GM23338 (cell line): ENCODE results near the gene NEURL1B. TPM values are rescaled to one million over a fixed set of nuclear protein-coding genes. Genes with fewer than 3 reads are reported as not detected.

ENCODE experiments used
- ATAC-seq: fragments of 200-7000 bp; cut with Tn5 transposase; 3 replicates; pipeline ENCODE4 v1.9.1; 2020
- DNase-seq: peaks from one replicate; pipeline ENCODE4 v3.0.0-alpha.2; 2015; ENCODE audit warnings: low spot score
- H2AFZ ChIP-seq: fragments of 200-600 bp; sonication (generic); 2 replicates; pipeline ENCODE4 v1.8.0; 2016; ENCODE audit warnings: antibody characterized with exemption, mild to moderate bottlenecking, moderate library complexity
- H3F3A ChIP-seq: fragments of 200-600 bp; sonication (generic); replicated peaks from 2 replicates; pipeline ENCODE4 v1.8.0; 2017; ENCODE audit warnings: antibody characterized with exemption, mixed run types, low read depth
- H3K27ac ChIP-seq: fragments of 200-600 bp; sonication (generic); 2 replicates; pipeline ENCODE4 v1.6.1; 2016; ENCODE audit warnings: low read depth
- H3K27me3 ChIP-seq: fragments of 200-600 bp; sonication (generic); 2 replicates; pipeline ENCODE4 v1.8.0; 2016; ENCODE audit warnings: mild to moderate bottlenecking, mixed run types, moderate library complexity; ENCODE audit not compliant: insufficient read depth
- H3K36me3 ChIP-seq: fragments of 200-600 bp; sonication (generic); 2 replicates; pipeline ENCODE4 v1.8.0; 2016; ENCODE audit warnings: mild to moderate bottlenecking; ENCODE audit not compliant: insufficient read depth
- H3K4me1 ChIP-seq: fragments of 200-600 bp; sonication (generic); 2 replicates; pipeline ENCODE4 v1.8.0; 2016; ENCODE audit warnings: mild to moderate bottlenecking, moderate library complexity; ENCODE audit not compliant: insufficient read depth
- H3K4me2 ChIP-seq: fragments of 200-600 bp; sonication (generic); 2 replicates; pipeline ENCODE4 v1.7.1; 2017; ENCODE audit warnings: mixed run types
- H3K4me3 ChIP-seq: fragments of 200-600 bp; sonication (generic); 2 replicates; pipeline ENCODE4 v1.6.1; 2016; ENCODE audit warnings: mixed run types
- H3K79me2 ChIP-seq: fragments of 200-600 bp; sonication (generic); replicated peaks from 2 replicates; pipeline ENCODE4 v1.8.0; 2017; ENCODE audit warnings: mild to moderate bottlenecking; ENCODE audit not compliant: insufficient read depth
- H3K9me2 ChIP-seq: fragments of 200-600 bp; sonication (generic); 2 replicates; pipeline ENCODE4 v1.8.0; 2017; ENCODE audit not compliant: insufficient read depth
- H4K20me1 ChIP-seq: fragments of 200-600 bp; sonication (generic); replicated peaks from 2 replicates; pipeline ENCODE4 v1.8.0; 2017; ENCODE audit warnings: mild to moderate bottlenecking; ENCODE audit not compliant: insufficient read depth
- H3K27ac Mint-ChIP-seq: 2 replicates; pipeline ENCODE4 v1.8.0; 2020; ENCODE audit warnings: inconsistent platforms, mild to moderate bottlenecking, moderate library complexity, mixed read lengths
- H3K27me3 Mint-ChIP-seq: 3 replicates; pipeline ENCODE4 v1.8.0; 2022; ENCODE audit warnings: low read depth, mild to moderate bottlenecking, moderate library complexity, mixed read lengths, inconsistent platforms; ENCODE audit not compliant: insufficient read depth, poor library complexity
- H3K36me3 Mint-ChIP-seq: 3 replicates; pipeline ENCODE4 v1.8.0; 2021; ENCODE audit warnings: low read depth, mild to moderate bottlenecking, inconsistent platforms, moderate library complexity, mixed read lengths
- H3K4me1 Mint-ChIP-seq: 3 replicates; pipeline ENCODE4 v1.8.0; 2020; ENCODE audit warnings: mild to moderate bottlenecking, inconsistent platforms, mixed read lengths
- H3K4me3 Mint-ChIP-seq: 3 replicates; pipeline ENCODE4 v1.8.0; 2021; ENCODE audit warnings: moderate library complexity, mild to moderate bottlenecking, inconsistent platforms, mixed read lengths
- H3K9me3 Mint-ChIP-seq: 3 replicates; pipeline ENCODE4 v1.8.0; 2020; ENCODE audit warnings: moderate library complexity, mild to moderate bottlenecking, inconsistent platforms, mixed read lengths
- CREB1 ChIP-seq: fragments of 250-450 bp; sonication (Bioruptor Pico); IDR thresholded peaks from 2 replicates; pipeline ENCODE4 v1.5.0; 2020; ENCODE audit warnings: low read depth, mild to moderate bottlenecking, moderate library complexity
- JUNB ChIP-seq: IDR thresholded peaks from one replicate; pipeline ENCODE4 v1.6.1; 2016; ENCODE audit warnings: antibody characterized with exemption; ENCODE audit not compliant: unreplicated experiment
- STAT1 ChIP-seq: IDR thresholded peaks from one replicate; pipeline ENCODE4 v1.6.1; 2016; ENCODE audit warnings: antibody characterized with exemption; ENCODE audit not compliant: unreplicated experiment
- ZNF331 ChIP-seq: fragments of 250-450 bp; sonication (Bioruptor Pico); IDR thresholded peaks from 2 replicates; pipeline ENCODE4 v1.5.0; 2020; ENCODE audit warnings: low read depth, mild to moderate bottlenecking, moderate library complexity
- ZNF462 ChIP-seq: fragments of 250-450 bp; sonication (Bioruptor Pico); IDR thresholded peaks from 2 replicates; pipeline ENCODE4 v1.5.0; 2020; ENCODE audit warnings: mild to moderate bottlenecking, moderate library complexity
- polyA plus RNA-seq: library from polyadenylated mRNA; unstranded; fragments of >200 nt; fragmentation: Nextera tagmentation; extraction: Ambion mirVana; gene quantifications from 2 replicates; pipeline ENCODE4 v1.2.1, GENCODE V29; 2016
- total RNA-seq: library from RNA; depleted of rRNA; stranded (reverse); fragments of >200 nt; shearing (Covaris generic); gene quantifications from 2 replicates; pipeline ENCODE4 v1.2.3, GENCODE V29; 2014
- TF ChIP-seq, protein P1 (sequence below): IDR thresholded peaks from 2 replicates; pipeline ENCODE4 v1.6.1; 2016; ENCODE audit warnings: antibody characterized with exemption
- TF ChIP-seq, protein P2 (sequence below), 2 experiments: fragments of 200-600 bp in 1 of 2; sonication (generic) in 1 of 2; conservative IDR thresholded peaks; 2 replicates each; pipeline versions ENCODE4 v1.5.1 to v1.6.1; 2016 to 2017; ENCODE audit warnings: antibody characterized with exemption in 2 of 2, low read depth in 2 of 2, mild to moderate bottlenecking in 2 of 2, moderate library complexity in 1 of 2
- TF ChIP-seq, protein P3 (sequence below): IDR thresholded peaks from one replicate; pipeline ENCODE4 v1.6.1; 2018; ENCODE audit warnings: antibody characterized with exemption; ENCODE audit not compliant: unreplicated experiment

The NEURL1B gene
- total and polyA plus RNA-seq, 2 experiments from 2014 or later = 1.9 to 13.3 TPM

DNA sequence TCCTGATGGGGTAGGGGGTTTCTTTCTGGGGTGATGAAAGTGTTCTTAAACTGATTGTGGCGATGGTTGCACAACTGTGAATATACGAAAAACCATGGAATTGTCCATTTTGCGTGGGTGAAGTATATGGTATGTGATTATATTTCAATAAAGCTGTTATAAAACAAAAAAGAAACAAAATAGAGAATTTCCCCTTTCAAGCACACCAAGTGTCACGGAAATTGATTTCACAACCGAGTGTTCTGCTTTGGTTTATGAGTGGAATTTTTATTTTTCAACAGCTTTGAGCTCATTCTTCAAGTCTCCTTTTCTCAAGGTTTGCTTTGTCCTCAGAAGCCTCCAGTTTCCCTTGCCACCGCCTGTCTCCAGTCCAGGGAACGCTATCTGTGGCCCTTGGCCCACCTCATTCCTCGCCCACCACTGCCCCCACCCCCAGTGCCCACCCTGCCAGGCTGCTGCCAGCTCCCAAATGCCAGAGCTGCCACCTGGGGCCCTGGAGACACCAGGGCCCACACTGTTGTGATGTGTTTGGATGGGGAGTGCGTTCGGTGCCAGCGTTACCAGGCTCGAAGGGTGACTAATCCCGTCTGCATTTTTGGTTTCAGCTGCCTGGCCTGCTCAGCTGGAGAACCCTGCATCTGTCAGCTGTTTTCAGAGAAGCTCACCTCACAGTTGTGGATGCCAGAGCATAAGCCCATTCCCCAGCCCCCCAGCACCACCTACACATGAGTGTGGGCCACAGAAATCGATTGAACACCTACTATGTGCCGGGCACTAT lies 99.6 kb downstream of the NEURL1B start:
- Histone ChIP-seq H4K20me1 (no peaks in the 10 kb centered on the region), H3K79me2 (no peaks in the 10 kb centered on the region), H2AFZ (no peak overlapping the region), H3K4me2 (no peak overlapping the region), H3F3A (no peaks in the 10 kb centered on the region), H3K4me1 (no peaks in the 10 kb centered on the region), H3K4me3 (no peak overlapping the region), H3K27ac (no peak overlapping the region), H3K36me3 (no peaks in the 10 kb centered on the region), H3K27me3 (no peaks in the 10 kb centered on the region), H3K9me2 (no peaks in the 10 kb centered on the region)
- DNase-seq (no peak), ATAC-seq (no peak)
- H3K4me1 Mint-ChIP-seq = no peaks in the 10 kb centered on the region; the same call in 2 of the 3 replicates
- H3K4me3 Mint-ChIP-seq = no peak overlapping the region
- H3K27ac Mint-ChIP-seq = no peak overlapping the region
- H3K27me3 Mint-ChIP-seq = peaks cover 3% of the 10 kb centered on the region
- TF ChIP-seq JUNB (no peak), ZNF331 (CRISPR knock-in tag) (no peak), ZNF462 (CRISPR knock-in tag) (no peak), STAT1 (no peak), CREB1 (no peak)
- TF ChIP-seq, protein P1, sequence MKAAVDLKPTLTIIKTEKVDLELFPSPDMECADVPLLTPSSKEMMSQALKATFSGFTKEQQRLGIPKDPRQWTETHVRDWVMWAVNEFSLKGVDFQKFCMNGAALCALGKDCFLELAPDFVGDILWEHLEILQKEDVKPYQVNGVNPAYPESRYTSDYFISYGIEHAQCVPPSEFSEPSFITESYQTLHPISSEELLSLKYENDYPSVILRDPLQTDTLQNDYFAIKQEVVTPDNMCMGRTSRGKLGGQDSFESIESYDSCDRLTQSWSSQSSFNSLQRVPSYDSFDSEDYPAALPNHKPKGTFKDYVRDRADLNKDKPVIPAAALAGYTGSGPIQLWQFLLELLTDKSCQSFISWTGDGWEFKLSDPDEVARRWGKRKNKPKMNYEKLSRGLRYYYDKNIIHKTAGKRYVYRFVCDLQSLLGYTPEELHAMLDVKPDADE = no peak
- TF ChIP-seq, protein P2, sequence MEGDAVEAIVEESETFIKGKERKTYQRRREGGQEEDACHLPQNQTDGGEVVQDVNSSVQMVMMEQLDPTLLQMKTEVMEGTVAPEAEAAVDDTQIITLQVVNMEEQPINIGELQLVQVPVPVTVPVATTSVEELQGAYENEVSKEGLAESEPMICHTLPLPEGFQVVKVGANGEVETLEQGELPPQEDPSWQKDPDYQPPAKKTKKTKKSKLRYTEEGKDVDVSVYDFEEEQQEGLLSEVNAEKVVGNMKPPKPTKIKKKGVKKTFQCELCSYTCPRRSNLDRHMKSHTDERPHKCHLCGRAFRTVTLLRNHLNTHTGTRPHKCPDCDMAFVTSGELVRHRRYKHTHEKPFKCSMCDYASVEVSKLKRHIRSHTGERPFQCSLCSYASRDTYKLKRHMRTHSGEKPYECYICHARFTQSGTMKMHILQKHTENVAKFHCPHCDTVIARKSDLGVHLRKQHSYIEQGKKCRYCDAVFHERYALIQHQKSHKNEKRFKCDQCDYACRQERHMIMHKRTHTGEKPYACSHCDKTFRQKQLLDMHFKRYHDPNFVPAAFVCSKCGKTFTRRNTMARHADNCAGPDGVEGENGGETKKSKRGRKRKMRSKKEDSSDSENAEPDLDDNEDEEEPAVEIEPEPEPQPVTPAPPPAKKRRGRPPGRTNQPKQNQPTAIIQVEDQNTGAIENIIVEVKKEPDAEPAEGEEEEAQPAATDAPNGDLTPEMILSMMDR (conservative IDR thresholded peaks at IDR 0.05; ENCODE audit: low read depth in 2 of 2) = no peak
- TF ChIP-seq, protein P3, sequence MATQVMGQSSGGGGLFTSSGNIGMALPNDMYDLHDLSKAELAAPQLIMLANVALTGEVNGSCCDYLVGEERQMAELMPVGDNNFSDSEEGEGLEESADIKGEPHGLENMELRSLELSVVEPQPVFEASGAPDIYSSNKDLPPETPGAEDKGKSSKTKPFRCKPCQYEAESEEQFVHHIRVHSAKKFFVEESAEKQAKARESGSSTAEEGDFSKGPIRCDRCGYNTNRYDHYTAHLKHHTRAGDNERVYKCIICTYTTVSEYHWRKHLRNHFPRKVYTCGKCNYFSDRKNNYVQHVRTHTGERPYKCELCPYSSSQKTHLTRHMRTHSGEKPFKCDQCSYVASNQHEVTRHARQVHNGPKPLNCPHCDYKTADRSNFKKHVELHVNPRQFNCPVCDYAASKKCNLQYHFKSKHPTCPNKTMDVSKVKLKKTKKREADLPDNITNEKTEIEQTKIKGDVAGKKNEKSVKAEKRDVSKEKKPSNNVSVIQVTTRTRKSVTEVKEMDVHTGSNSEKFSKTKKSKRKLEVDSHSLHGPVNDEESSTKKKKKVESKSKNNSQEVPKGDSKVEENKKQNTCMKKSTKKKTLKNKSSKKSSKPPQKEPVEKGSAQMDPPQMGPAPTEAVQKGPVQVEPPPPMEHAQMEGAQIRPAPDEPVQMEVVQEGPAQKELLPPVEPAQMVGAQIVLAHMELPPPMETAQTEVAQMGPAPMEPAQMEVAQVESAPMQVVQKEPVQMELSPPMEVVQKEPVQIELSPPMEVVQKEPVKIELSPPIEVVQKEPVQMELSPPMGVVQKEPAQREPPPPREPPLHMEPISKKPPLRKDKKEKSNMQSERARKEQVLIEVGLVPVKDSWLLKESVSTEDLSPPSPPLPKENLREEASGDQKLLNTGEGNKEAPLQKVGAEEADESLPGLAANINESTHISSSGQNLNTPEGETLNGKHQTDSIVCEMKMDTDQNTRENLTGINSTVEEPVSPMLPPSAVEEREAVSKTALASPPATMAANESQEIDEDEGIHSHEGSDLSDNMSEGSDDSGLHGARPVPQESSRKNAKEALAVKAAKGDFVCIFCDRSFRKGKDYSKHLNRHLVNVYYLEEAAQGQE = no peak
- H3K36me3 Mint-ChIP-seq = no peaks in the 10 kb centered on the region
- no peaks in the 10 kb centered on the region for H3K9me3 Mint-ChIP-seq
